Panc1 (cell line): ENCODE results near the gene RNF186. TPM values are rescaled to one million over a fixed set of nuclear protein-coding genes. Genes with fewer than 3 reads are reported as not detected.

Experiments used
- ATAC-seq: fragments of 200-7000 bp; cut with Tn5 transposase; 2 replicates; pipeline ENCODE4 v1.9.1; 2020; ENCODE audit warnings: mild to moderate bottlenecking, moderate library complexity
- BruUV-seq: library from RNA; stranded (reverse); fragments of 400-500 nt; replicated peaks from 2 replicates; lab custom pipeline; 2021; lab: Mats Ljungman, UMichigan
- CTCF ChIA-PET: fragments of 300-600 bp; sonication (Branson Sonifier 250); formaldehyde crosslinking; loops from one replicate; lab custom pipeline; 2022; ENCODE audit warnings: antibody characterized with exemption; lab: Charles Lee
- POLR2A ChIA-PET: fragments of 300-600 bp; sonication (Branson Sonifier 250); formaldehyde crosslinking; loops from one replicate; lab custom pipeline; 2022; ENCODE audit warnings: antibody characterized with exemption; lab: Charles Lee
- DNase-seq: peaks from one replicate; pipeline ENCODE4 v3.0.0-alpha.2; 2010; ENCODE audit warnings: low read depth, low spot score
- H3K27ac ChIP-seq: 2 replicates; pipeline ENCODE4 v1.5.1; 2011; ENCODE audit warnings: mild to moderate bottlenecking, low read length, inconsistent platforms
- H3K27me3 ChIP-seq: fragments of 200-500 bp; sonication (Bioruptor generic); 2 replicates; pipeline ENCODE4 v1.6.0; 2014; ENCODE audit warnings: low read length, inconsistent platforms; ENCODE audit not compliant: control insufficient read depth, insufficient read depth
- H3K36me3 ChIP-seq: fragments of 200-500 bp; sonication (Bioruptor generic); 2 replicates; pipeline ENCODE4 v1.5.1; 2014; ENCODE audit warnings: inconsistent platforms, mild to moderate bottlenecking, low read length, moderate library complexity; ENCODE audit not compliant: control insufficient read depth, insufficient read depth
- H3K4me1 ChIP-seq: 2 replicates; pipeline ENCODE4 v1.5.1; 2011; ENCODE audit warnings: inconsistent platforms, mild to moderate bottlenecking, low read length, moderate library complexity; ENCODE audit not compliant: control insufficient read depth, insufficient read depth
- H3K4me3 ChIP-seq, 2 experiments: 2 replicates each; pipeline ENCODE4 v1.5.1; 2011 to 2012; ENCODE audit warnings: low read depth in 2 of 2, low read length in 2 of 2, mild to moderate bottlenecking in 2 of 2, inconsistent platforms in 1 of 2, moderate library complexity in 1 of 2
- H3K9me3 ChIP-seq: fragments of 200-500 bp; sonication (Bioruptor generic); 2 replicates; pipeline ENCODE4 v1.5.1; 2014; ENCODE audit warnings: low read depth, mild to moderate bottlenecking, inconsistent platforms, low read length, moderate library complexity; ENCODE audit not compliant: control insufficient read depth, insufficient read depth
- CTCF ChIP-seq: fragments of 450-650 bp; IDR thresholded peaks from 2 replicates; pipeline ENCODE4 v1.5.1; 2017; ENCODE audit warnings: mild to moderate bottlenecking
- POLR2AphosphoS5 ChIP-seq: IDR thresholded peaks from 2 replicates; pipeline ENCODE4 v1.6.1; 2012; ENCODE audit warnings: mild to moderate bottlenecking, low read depth, low read length, moderate library complexity
- REST ChIP-seq, 2 experiments: IDR thresholded peaks; 2 replicates each; pipeline ENCODE4 v1.6.1; 2011 to 2012; ENCODE audit warnings: low read depth in 2 of 2, control low read depth in 1 of 2, low read length in 1 of 2, mild to moderate bottlenecking in 1 of 2, moderate library complexity in 1 of 2; ENCODE audit not compliant: insufficient read depth in 1 of 2
- SIN3A ChIP-seq: IDR thresholded peaks from 2 replicates; pipeline ENCODE4 v1.6.1; 2012; ENCODE audit warnings: low read depth, mild to moderate bottlenecking, low read length, moderate library complexity, borderline replicate concordance; ENCODE audit not compliant: insufficient read depth
- TCF7L2 ChIP-seq: IDR thresholded peaks from 2 replicates; pipeline ENCODE4 v1.6.1; 2011; ENCODE audit warnings: mild to moderate bottlenecking, low read depth, low read length, inconsistent platforms
- in situ Hi-C: cut with HindIII; loops from 2 replicates; pipeline ENCODE4 v1.10.0; 2016; ENCODE audit warnings: low sequenced_read_pairs, low pct_unique_long_range_greater_than_20kb
- intact Hi-C: fragments of 100-400 bp; cut with micrococcal nuclease; formaldehyde crosslinking; loops from one replicate; pipeline ENCODE4 v1.10.0; 2022; ENCODE audit not compliant: unreplicated experiment
- total RNA-seq: library from RNA; stranded (reverse); gene quantifications from one replicate; pipeline ENCODE4 v1.2.1, GENCODE V29; 2021; ENCODE audit not compliant: unreplicated experiment

Gene RNF186
- total RNA-seq, 1 experiment from 2014 or later, result not detected

GRCh38 chr1:19831441-19831840, 16.4 kb upstream of the RNF186 start:
- CTCF ChIA-PET, result no interaction called here
- Histone ChIP-seq H3K27me3 (peaks cover 4% of the 10 kb centered on the region; the same call in 1 of the 2 replicates), H3K9me3 (no peaks in the 10 kb centered on the region), H3K4me1 (no peaks in the 10 kb centered on the region), H3K36me3 (no peaks in the 10 kb centered on the region), H3K4me3 (no peak overlapping the region), H3K27ac (no peak overlapping the region)
- POLR2A ChIA-PET, result no interaction called here
- no TSS peak for BruUV-seq
- in situ Hi-C loops (no loop called here), intact Hi-C loops (no loop called here)
- no peak for TF ChIP-seq REST (IDR thresholded peaks at IDR 0.05; ENCODE audit: insufficient read depth in 1 of 2, low read depth in 2 of 2, low read length in 1 of 2)
- no peak for TF ChIP-seq POLR2AphosphoS5
- TF ChIP-seq TCF7L2, result no peak
- no peak for TF ChIP-seq CTCF
- TF ChIP-seq SIN3A, result no peak
- DNase-seq (no peak), ATAC-seq (no peak)

- in situ Hi-C loops, result no loop called here
- no peak for DNase-seq
- Histone ChIP-seq H3K27ac (no peak overlapping the region), H3K36me3 (no peaks in the 10 kb centered on the region), H3K27me3 (peaks cover 4% of the 10 kb centered on the region; the same call in 1 of the 2 replicates), H3K4me3 (no peak overlapping the region), H3K4me1 (no peaks in the 10 kb centered on the region), H3K9me3 (no peaks in the 10 kb centered on the region)
- TF ChIP-seq REST (IDR thresholded peaks at IDR 0.05; ENCODE audit: insufficient read depth in 1 of 2, low read depth in 2 of 2, low read length in 1 of 2), result no peak
- TF ChIP-seq TCF7L2, result no peak
- no peak for TF ChIP-seq POLR2AphosphoS5
- TF ChIP-seq CTCF, result no peak
- TF ChIP-seq SIN3A, result no peak
- no peak for ATAC-seq
- intact Hi-C loops, result no loop called here
- ChIA-PET POLR2A (interaction anchor here (0.5 kb wide), 1 partner anchor 31 kb away, joined by 6 read pairs; no protein-coding TSS in a partner anchor), CTCF (no interaction called here)
- no TSS peak for BruUV-seq
Observed at GRCh38 chr1:19828546-19828945, 13.5 kb upstream of the RNF186 start.
